NT2/D1 (cell line): ENCODE results near the gene GSS.

Experiments used
- DNase-seq: peaks from one replicate; pipeline ENCODE4 v3.0.0-alpha.2; 2011; ENCODE audit warnings: low read depth, low spot score
- H3K27me3 ChIP-seq: 2 replicates; pipeline ENCODE4 v1.6.0; 2011; ENCODE audit warnings: mild to moderate bottlenecking; ENCODE audit not compliant: insufficient read length, insufficient read depth
- H3K36me3 ChIP-seq: 2 replicates; pipeline ENCODE4 v1.6.1; 2011; ENCODE audit warnings: mild to moderate bottlenecking, low read length, mixed read lengths; ENCODE audit not compliant: insufficient read depth, insufficient read length
- H3K4me1 ChIP-seq: 2 replicates; pipeline ENCODE4 v1.5.1; 2011; ENCODE audit not compliant: insufficient read depth, insufficient read length
- H3K4me3 ChIP-seq: 2 replicates; pipeline ENCODE4 v1.5.1; 2011; ENCODE audit warnings: low read depth; ENCODE audit not compliant: insufficient read length
- H3K9ac ChIP-seq: 2 replicates; pipeline ENCODE4 v1.6.0; 2011; ENCODE audit warnings: low read depth; ENCODE audit not compliant: insufficient read length
- H3K9me3 ChIP-seq: 2 replicates; pipeline ENCODE4 v1.5.1; 2011; ENCODE audit warnings: mild to moderate bottlenecking, low read length; ENCODE audit not compliant: insufficient read depth
- SUZ12 ChIP-seq: IDR thresholded peaks from 2 replicates; pipeline ENCODE4 v1.6.1; 2011; ENCODE audit not compliant: insufficient read length, insufficient read depth; ENCODE audit errors: extremely low read depth
- YY1 ChIP-seq: IDR thresholded peaks from 2 replicates; pipeline ENCODE4 v1.6.1; 2011; ENCODE audit not compliant: insufficient read length, insufficient read depth
- ZNF274 ChIP-seq: IDR thresholded peaks from 2 replicates; pipeline ENCODE4 v1.6.1; 2011; ENCODE audit warnings: mild to moderate bottlenecking, low read depth, low read length

The GSS gene

DNA sequence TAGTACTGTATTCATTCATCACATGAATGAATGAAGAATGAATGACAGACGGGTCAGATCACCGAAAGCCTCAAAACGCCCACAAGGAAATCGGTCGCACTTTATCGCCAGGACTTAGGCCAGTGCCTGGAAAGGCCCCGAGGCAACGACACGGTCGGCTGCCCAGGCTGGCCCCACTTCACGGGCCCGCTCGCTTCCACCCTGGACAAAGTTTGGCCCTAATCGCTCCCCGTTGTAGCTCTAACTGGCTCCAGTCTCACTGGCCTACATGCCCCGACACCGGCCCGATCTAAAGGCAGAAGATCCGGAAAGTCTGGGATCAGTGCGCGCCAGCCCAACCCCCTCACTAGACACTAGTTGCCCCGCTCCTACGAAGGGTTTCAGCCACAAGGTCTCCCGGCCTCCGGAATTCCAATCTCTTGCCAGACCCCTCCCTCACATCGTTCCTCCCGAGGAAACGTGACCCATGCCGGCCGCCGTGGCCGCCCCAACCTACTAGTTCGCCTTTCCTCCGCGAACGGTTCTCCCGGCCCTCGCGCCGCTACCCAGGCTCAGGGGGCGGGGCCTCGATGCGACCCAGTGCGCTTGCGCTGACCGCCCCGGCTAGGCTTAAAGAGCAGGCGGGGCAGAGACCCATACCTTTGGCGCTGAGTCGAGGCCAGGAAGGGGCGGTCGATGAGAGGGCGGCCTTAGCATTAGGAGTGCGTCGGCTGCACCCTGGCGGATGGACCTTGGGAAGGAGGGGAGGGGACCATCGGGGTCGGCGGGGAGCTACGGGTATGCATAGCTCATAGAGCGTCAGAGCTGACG, at the start of gene GSS, which contains the start of gene MYH7B:
TSS of gene GSS (minus strand) at position 576 of the 810 bp plus-strand sequence. CDS start 3,954 bp downstream, outside the sequence.
TSS of gene MYH7B (plus strand) at position 638 of the 810 bp plus-strand sequence. CDS start 22,138 bp downstream, outside the sequence.
- DNase-seq = peak; percentile 98
- peak within 1 kb of the TSS; percentile 77 for H3K4me3 ChIP-seq
- H3K27me3 ChIP-seq = no peaks in the 10 kb centered on the region
- no peak for TF ChIP-seq SUZ12
- TF ChIP-seq ZNF274 = no peak
- TF ChIP-seq YY1 = no peak
- H3K9ac ChIP-seq = peak within 1 kb of the TSS; percentile 93
- H3K36me3 ChIP-seq = peaks cover 9% of the 10 kb centered on the region
- peaks cover 2% of the 10 kb centered on the region for H3K4me1 ChIP-seq
- peaks cover 3% of the 10 kb centered on the region; the same call in 1 of the 2 replicates for H3K9me3 ChIP-seq

GRCh38 chr20:35004749-35005462, 49.3 kb upstream of the GSS start:
- Histone ChIP-seq H3K4me1 (no peaks in the 10 kb centered on the region), H3K27me3 (no peaks in the 10 kb centered on the region), H3K9ac (no peak overlapping the region), H3K36me3 (peaks cover 100% of the 10 kb centered on the region), H3K4me3 (no peak overlapping the region), H3K9me3 (no peaks in the 10 kb centered on the region)
- no peak for TF ChIP-seq YY1
- no peak for DNase-seq

DNA sequence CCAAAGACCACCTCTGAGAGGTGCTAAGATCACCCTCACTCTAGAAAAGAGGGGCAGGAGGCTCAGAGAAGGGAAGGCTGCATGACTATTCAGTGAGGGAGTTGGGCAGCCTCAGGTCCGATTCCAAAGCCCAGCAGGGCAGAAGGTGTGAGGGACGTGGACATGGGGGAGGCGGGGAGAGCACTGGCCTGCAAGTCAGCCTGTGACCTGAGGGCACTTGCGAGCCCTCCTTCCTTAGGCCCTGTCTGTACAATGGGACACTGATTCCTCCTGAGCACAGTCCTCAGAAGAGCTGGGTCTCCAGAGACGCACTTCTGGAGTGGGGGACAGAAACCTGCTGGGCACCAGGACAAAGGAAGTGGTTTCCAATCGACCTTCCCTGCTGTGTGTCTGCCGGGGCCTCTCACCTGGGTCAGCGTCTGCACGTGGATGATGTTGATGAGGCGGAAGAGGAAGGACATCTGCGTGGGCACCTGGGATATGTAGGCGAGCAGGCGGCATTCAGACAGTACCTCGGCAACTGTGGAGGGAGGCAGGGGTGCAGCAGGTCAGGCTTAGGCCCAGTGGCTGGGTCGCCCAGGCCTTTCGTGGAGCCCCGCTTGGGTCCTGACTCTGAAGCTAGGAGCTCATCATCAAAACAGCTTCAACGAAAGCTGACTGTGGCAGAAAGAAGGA, 48.6 kb upstream of the GSS start:
- no peaks in the 10 kb centered on the region for H3K4me1 ChIP-seq
- H3K27me3 ChIP-seq = no peaks in the 10 kb centered on the region
- no peaks in the 10 kb centered on the region for H3K9me3 ChIP-seq
- H3K36me3 ChIP-seq = peaks cover 100% of the 10 kb centered on the region
- DNase-seq = no peak
- H3K4me3 ChIP-seq = no peak overlapping the region
- no peak for TF ChIP-seq YY1
- no peak for TF ChIP-seq ZNF274
- no peak for TF ChIP-seq SUZ12
- no peak overlapping the region for H3K9ac ChIP-seq

- no peaks in the 10 kb centered on the region for H3K9me3 ChIP-seq
- peaks cover 4% of the 10 kb centered on the region for H3K4me1 ChIP-seq
- DNase-seq = no peak
- H3K36me3 ChIP-seq = peaks cover 100% of the 10 kb centered on the region
- H3K4me3 ChIP-seq = no peak overlapping the region
- H3K27me3 ChIP-seq = no peaks in the 10 kb centered on the region
- no peak for TF ChIP-seq ZNF274
- TF ChIP-seq YY1 = no peak
- no peak for TF ChIP-seq SUZ12
- no peak overlapping the region for H3K9ac ChIP-seq
These were observed 47.8 kb upstream of the GSS start for GRCh38 chr20:35003211-35004031.

- no peak overlapping the region for H3K9ac ChIP-seq
- no peaks in the 10 kb centered on the region for H3K9me3 ChIP-seq
- H3K36me3 ChIP-seq = peaks cover 100% of the 10 kb centered on the region
- H3K27me3 ChIP-seq = no peaks in the 10 kb centered on the region
- H3K4me3 ChIP-seq = no peak overlapping the region
- peaks cover 10% of the 10 kb centered on the region for H3K4me1 ChIP-seq
- DNase-seq = no peak
- TF ChIP-seq SUZ12 (no peak), ZNF274 (no peak), YY1 (no peak)
These were observed 47.0 kb upstream of the GSS start for GRCh38 chr20:35002426-35003210.
